Loucy (cell line): ENCODE measurements around the gene GRB7.

Experiments
- H2AFZ ChIP-seq: fragments of 200-600 bp; sonication (generic); 2 replicates; pipeline ENCODE4 v1.6.0; 2016; ENCODE audit warnings: antibody characterized with exemption, mild to moderate bottlenecking, low read length, moderate library complexity
- H3F3A ChIP-seq: fragments of 200-600 bp; 2 replicates; pipeline ENCODE4 v1.6.0; 2016; ENCODE audit warnings: antibody characterized with exemption, low read depth, mild to moderate bottlenecking
- H3K27me3 ChIP-seq: fragments of 200-600 bp; sonication (generic); 2 replicates; pipeline ENCODE4 v1.6.1; 2014; ENCODE audit warnings: low read length, mild to moderate bottlenecking; ENCODE audit not compliant: insufficient read depth, poor library complexity, severe bottlenecking
- H3K36me3 ChIP-seq: fragments of 200-600 bp; sonication (generic); 2 replicates; pipeline ENCODE4 v1.6.1; 2016; ENCODE audit warnings: low read length; ENCODE audit not compliant: insufficient read depth
- H3K4me1 ChIP-seq: fragments of 200-600 bp; sonication (generic); 2 replicates; pipeline ENCODE4 v1.5.1; 2014; ENCODE audit warnings: low read length, mild to moderate bottlenecking; ENCODE audit not compliant: insufficient read depth, poor library complexity, severe bottlenecking
- H3K4me2 ChIP-seq: fragments of 200-600 bp; sonication (generic); 2 replicates; pipeline ENCODE4 v1.6.0; 2014; ENCODE audit warnings: antibody characterized with exemption, low read length, low read depth, mild to moderate bottlenecking; ENCODE audit not compliant: poor library complexity, severe bottlenecking
- H3K4me3 ChIP-seq: fragments of 200-600 bp; sonication (generic); 2 replicates; pipeline ENCODE4 v1.5.1; 2014; ENCODE audit warnings: low read length, mild to moderate bottlenecking, mixed read lengths; ENCODE audit not compliant: poor library complexity, severe bottlenecking
- H3K79me2 ChIP-seq: fragments of 200-600 bp; sonication (generic); 2 replicates; pipeline ENCODE4 v1.6.1; 2014; ENCODE audit warnings: low read length; ENCODE audit not compliant: insufficient read depth
- H3K9ac ChIP-seq: fragments of 200-600 bp; sonication (generic); 2 replicates; pipeline ENCODE4 v1.6.0; 2014; ENCODE audit warnings: mild to moderate bottlenecking, low read depth, low read length, moderate library complexity; ENCODE audit not compliant: poor library complexity, severe bottlenecking
- H3K9me2 ChIP-seq: fragments of 200-600 bp; sonication (generic); replicated peaks from 2 replicates; pipeline ENCODE4 v1.6.1; 2016; ENCODE audit warnings: low read depth, low read length, mixed read lengths
- H3K9me3 ChIP-seq: fragments of 200-600 bp; sonication (generic); 2 replicates; pipeline ENCODE4 v1.6.1; 2014; ENCODE audit warnings: mild to moderate bottlenecking, antibody characterized with exemption, low read length, low read depth; ENCODE audit not compliant: insufficient read depth
- H4K20me1 ChIP-seq: fragments of 200-600 bp; sonication (generic); 2 replicates; pipeline ENCODE4 v1.6.0; 2014; ENCODE audit warnings: antibody characterized with exemption, low read length, mild to moderate bottlenecking; ENCODE audit not compliant: insufficient read depth, poor library complexity, severe bottlenecking
- CTCF ChIP-seq: fragments of 200-600 bp; sonication (generic); conservative IDR thresholded peaks from 2 replicates; pipeline ENCODE4 v1.5.1; 2014; ENCODE audit warnings: mild to moderate bottlenecking, antibody characterized with exemption, low read length
- EZH2phosphoT487 ChIP-seq: fragments of 200-600 bp; IDR thresholded peaks from 2 replicates; pipeline ENCODE4 v1.6.1; 2018; ENCODE audit warnings: antibody characterized with exemption, mild to moderate bottlenecking, moderate library complexity, borderline replicate concordance

The GRB7 gene

GRCh38 chr17:39705786-39706348, 31.9 kb upstream of the GRB7 start:
- Histone ChIP-seq H3K27me3 (no peaks in the 10 kb centered on the region), H2AFZ (no peak overlapping the region), H3K36me3 (no peaks in the 10 kb centered on the region), H3K9ac (no peak overlapping the region), H3K4me3 (no peak overlapping the region), H3K79me2 (no peaks in the 10 kb centered on the region), H4K20me1 (no peaks in the 10 kb centered on the region), H3K9me3 (no peaks in the 10 kb centered on the region), H3K4me2 (no peak overlapping the region), H3F3A (no peaks in the 10 kb centered on the region), H3K4me1 (peaks cover 16% of the 10 kb centered on the region), H3K9me2 (no peaks in the 10 kb centered on the region)
- TF ChIP-seq CTCF (no peak), EZH2phosphoT487 (no peak)

GRCh38 chr17:39706383-39706782, 31.4 kb upstream of the GRB7 start:
- Histone ChIP-seq H3K79me2 (no peaks in the 10 kb centered on the region), H3K4me1 (peaks cover 16% of the 10 kb centered on the region), H3K4me2 (no peak overlapping the region)

DNA sequence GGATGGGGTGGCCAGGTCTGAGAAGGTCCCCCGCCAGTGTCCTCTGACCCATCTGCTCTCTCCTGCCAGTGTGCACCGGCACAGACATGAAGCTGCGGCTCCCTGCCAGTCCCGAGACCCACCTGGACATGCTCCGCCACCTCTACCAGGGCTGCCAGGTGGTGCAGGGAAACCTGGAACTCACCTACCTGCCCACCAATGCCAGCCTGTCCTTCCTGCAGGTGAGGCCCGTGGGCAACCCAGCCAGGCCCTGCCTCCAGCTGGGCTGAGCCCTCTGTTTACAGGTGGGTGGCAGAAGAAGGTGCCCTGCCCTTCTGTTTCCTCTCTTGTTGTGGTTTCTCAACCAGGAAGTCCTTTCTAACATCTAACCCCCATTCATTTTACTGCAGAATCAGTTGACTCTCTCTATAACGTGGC, 30.8 kb upstream of the GRB7 start:
- Histone ChIP-seq H3K9ac (no peak overlapping the region), H3K79me2 (no peaks in the 10 kb centered on the region)

More at GRCh38 chr17:39706383-39706782, 31.4 kb upstream of the GRB7 start:
- no peak for TF ChIP-seq EZH2phosphoT487
- TF ChIP-seq CTCF, result no peak
- Histone ChIP-seq H3K9me2 (no peaks in the 10 kb centered on the region), H3K9ac (no peak overlapping the region), H4K20me1 (no peaks in the 10 kb centered on the region), H2AFZ (no peak overlapping the region), H3K9me3 (no peaks in the 10 kb centered on the region), H3K4me3 (no peak overlapping the region), H3K36me3 (no peaks in the 10 kb centered on the region), H3F3A (no peaks in the 10 kb centered on the region), H3K27me3 (no peaks in the 10 kb centered on the region)

More for the DNA sequence above, 30.8 kb upstream of the GRB7 start:
- H3K9me2 ChIP-seq, result no peaks in the 10 kb centered on the region
- H3K4me1 ChIP-seq, result peaks cover 16% of the 10 kb centered on the region
- TF ChIP-seq EZH2phosphoT487 (no peak), CTCF (no peak)
- no peak overlapping the region for H2AFZ ChIP-seq
- H3K4me2 ChIP-seq, result no peak overlapping the region
- H3K36me3 ChIP-seq, result no peaks in the 10 kb centered on the region
- H4K20me1 ChIP-seq, result no peaks in the 10 kb centered on the region
- H3K4me3 ChIP-seq, result no peak overlapping the region
- H3K9me3 ChIP-seq, result no peaks in the 10 kb centered on the region
- H3K27me3 ChIP-seq, result no peaks in the 10 kb centered on the region
- H3F3A ChIP-seq, result no peaks in the 10 kb centered on the region
